PC-9 (cell line): ENCODE data around the gene ALDOC.

ENCODE experiments used
- CTCF ChIP-seq: fragments of 200-600 bp; sonication (generic); conservative IDR thresholded peaks from 2 replicates; pipeline ENCODE4 v1.6.1; 2017; ENCODE audit warnings: mixed run types, antibody characterized with exemption, mild to moderate bottlenecking, moderate library complexity
- EZH2 ChIP-seq: fragments of 200-600 bp; sonication (generic); IDR thresholded peaks from 2 replicates; pipeline ENCODE4 v1.8.0; 2017; ENCODE audit warnings: antibody characterized with exemption, low read depth

GRCh38 chr17:28547096-28547622, 29.5 kb downstream of the ALDOC start:
- no peak for TF ChIP-seq CTCF
- no peak for TF ChIP-seq EZH2
